ENCODE results near the gene PIP4K2C.
"Not testable (repeated sequence)": the region's sequence is repeated elsewhere in the genome, so short reads cannot be mapped to it uniquely, and the experiment has no call there.

Gene PIP4K2C

GRCh38 chr12:57558864-57559263, 32.1 kb upstream of the PIP4K2C start:
- DNase-seq = no peak

GRCh38 chr12:57560516-57560915, 30.5 kb upstream of the PIP4K2C start:
- DNase-seq = no peak

GRCh38 chr12:57561117-57561516, 29.9 kb upstream of the PIP4K2C start:
- DNase-seq = not testable (repeated sequence)

- DNase-seq = no peak
Observed at GRCh38 chr12:57563358-57563757, 27.6 kb upstream of the PIP4K2C start.

- DNase-seq = no peak
Observed at GRCh38 chr12:57564178-57564740, 26.7 kb upstream of the PIP4K2C start.

- no peak for DNase-seq
Observed at GRCh38 chr12:57568838-57569237, 22.2 kb upstream of the PIP4K2C start.

- no peak for DNase-seq
Observed at GRCh38 chr12:57569858-57570257, 21.1 kb upstream of the PIP4K2C start.

- not testable (repeated sequence) for DNase-seq
Observed at GRCh38 chr12:57570438-57570837, 20.6 kb upstream of the PIP4K2C start.

GRCh38 chr12:57571926-57572762, 18.8 kb upstream of the PIP4K2C start:
- DNase-seq = no peak

GRCh38 chr12:57574795-57575194, 16.2 kb upstream of the PIP4K2C start:
- DNase-seq = no peak

- DNase-seq = no peak
Observed at GRCh38 chr12:57575771-57576612, 15.0 kb upstream of the PIP4K2C start.

GRCh38 chr12:57576613-57577160, 14.3 kb upstream of the PIP4K2C start:
- no peak for DNase-seq

GRCh38 chr12:57577981-57578758, 12.8 kb upstream of the PIP4K2C start:
- no peak for DNase-seq

GRCh38 chr12:57579011-57579410, 12.0 kb upstream of the PIP4K2C start:
- no peak for DNase-seq

- no peak for DNase-seq
Observed at GRCh38 chr12:57579677-57580465, 11.1 kb upstream of the PIP4K2C start.

GRCh38 chr12:57580466-57580795, 10.6 kb upstream of the PIP4K2C start:
- no peak for DNase-seq

- DNase-seq = no peak
Observed at GRCh38 chr12:57581802-57582201, 9.2 kb upstream of the PIP4K2C start.

GRCh38 chr12:57582440-57582839, 8.6 kb upstream of the PIP4K2C start:
- DNase-seq = no peak

GRCh38 chr12:57583008-57583831, 7.8 kb upstream of the PIP4K2C start:
- DNase-seq = peak in 49 of 56 donors; percentile 3 to 83 (median 34)

All from nucleus accumbens (tissue), 56 donors.